Mononuclear cell (primary cell): ENCODE data around the gene KLHL26. TPM values are rescaled to one million over a fixed set of nuclear protein-coding genes. Genes with fewer than 3 reads are reported as not detected.
"Not testable (repeated sequence)": the region's sequence is repeated elsewhere in the genome, so short reads cannot be mapped to it uniquely, and the experiment has no call there.

ENCODE experiments used
- H3K27me3 ChIP-seq: 2 replicates; pipeline ENCODE4 v1.6.0; 2011; ENCODE audit warnings: low read length, control low read depth; ENCODE audit not compliant: insufficient read depth
- H3K4me1 ChIP-seq: 2 replicates; pipeline ENCODE4 v1.5.1; 2011; ENCODE audit warnings: mild to moderate bottlenecking, low read length, control low read depth; ENCODE audit not compliant: insufficient read depth
- H3K4me3 ChIP-seq: 2 replicates; pipeline ENCODE4 v1.5.1; 2011; ENCODE audit warnings: mild to moderate bottlenecking, low read length, moderate library complexity
- H3K9me3 ChIP-seq: 2 replicates; pipeline ENCODE4 v1.5.1; 2011; ENCODE audit warnings: low read depth, mild to moderate bottlenecking, control low read depth, low read length
- total RNA-seq: library from RNA; depleted of rRNA; stranded (reverse); fragments of >200 nt; gene quantifications from one replicate; pipeline ENCODE4 v1.2.3, GENCODE V29; 2012

KLHL26 gene, protein sequence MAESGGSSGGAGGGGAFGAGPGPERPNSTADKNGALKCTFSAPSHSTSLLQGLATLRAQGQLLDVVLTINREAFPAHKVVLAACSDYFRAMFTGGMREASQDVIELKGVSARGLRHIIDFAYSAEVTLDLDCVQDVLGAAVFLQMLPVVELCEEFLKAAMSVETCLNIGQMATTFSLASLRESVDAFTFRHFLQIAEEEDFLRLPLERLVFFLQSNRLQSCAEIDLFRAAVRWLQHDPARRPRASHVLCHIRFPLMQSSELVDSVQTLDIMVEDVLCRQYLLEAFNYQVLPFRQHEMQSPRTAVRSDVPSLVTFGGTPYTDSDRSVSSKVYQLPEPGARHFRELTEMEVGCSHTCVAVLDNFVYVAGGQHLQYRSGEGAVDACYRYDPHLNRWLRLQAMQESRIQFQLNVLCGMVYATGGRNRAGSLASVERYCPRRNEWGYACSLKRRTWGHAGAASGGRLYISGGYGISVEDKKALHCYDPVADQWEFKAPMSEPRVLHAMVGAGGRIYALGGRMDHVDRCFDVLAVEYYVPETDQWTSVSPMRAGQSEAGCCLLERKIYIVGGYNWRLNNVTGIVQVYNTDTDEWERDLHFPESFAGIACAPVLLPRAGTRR
- 8.0 TPM for total RNA-seq

DNA sequence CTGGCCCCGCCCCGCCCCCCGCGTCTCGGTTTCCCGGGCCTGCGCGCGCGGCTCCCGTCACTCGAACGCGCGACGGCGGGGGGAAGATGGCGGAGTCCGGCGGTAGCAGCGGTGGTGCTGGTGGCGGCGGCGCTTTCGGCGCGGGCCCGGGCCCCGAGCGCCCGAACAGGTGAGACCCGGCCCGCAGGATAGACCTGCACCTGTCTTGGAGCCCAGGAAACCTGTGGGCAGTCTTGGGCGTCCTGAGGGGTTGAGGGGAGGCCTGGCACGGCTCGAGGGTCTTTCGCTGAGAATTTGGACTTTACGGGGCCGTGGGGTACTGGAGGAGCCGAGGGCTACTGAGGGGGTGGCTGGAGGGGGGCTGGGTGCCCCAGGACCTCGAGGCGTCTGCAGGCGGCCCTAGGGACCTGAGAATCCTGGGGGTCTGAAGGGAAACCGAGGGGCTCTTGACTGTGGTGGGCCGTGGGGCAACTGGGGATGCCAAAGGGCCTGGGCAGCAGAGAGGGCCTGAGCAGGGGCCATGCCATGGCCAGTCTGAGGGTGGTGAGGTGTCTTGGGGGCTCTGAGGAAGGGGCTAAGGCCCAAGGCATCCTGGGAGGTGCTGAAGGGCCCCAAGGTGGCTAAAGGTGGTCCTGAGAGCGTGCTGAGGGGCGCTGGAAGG, at the start of gene KLHL26:
KLHL26 (plus strand) TSS at position 60 of the 661 bp plus-strand sequence; CDS start at position 87, 27 bp downstream.
- no peaks in the 10 kb centered on the region for H3K9me3 ChIP-seq
- H3K27me3 ChIP-seq: no peaks in the 10 kb centered on the region
- peak within 1 kb of the TSS; percentile 59 for H3K4me3 ChIP-seq
- H3K4me1 ChIP-seq: peaks cover 18% of the 10 kb centered on the region

DNA sequence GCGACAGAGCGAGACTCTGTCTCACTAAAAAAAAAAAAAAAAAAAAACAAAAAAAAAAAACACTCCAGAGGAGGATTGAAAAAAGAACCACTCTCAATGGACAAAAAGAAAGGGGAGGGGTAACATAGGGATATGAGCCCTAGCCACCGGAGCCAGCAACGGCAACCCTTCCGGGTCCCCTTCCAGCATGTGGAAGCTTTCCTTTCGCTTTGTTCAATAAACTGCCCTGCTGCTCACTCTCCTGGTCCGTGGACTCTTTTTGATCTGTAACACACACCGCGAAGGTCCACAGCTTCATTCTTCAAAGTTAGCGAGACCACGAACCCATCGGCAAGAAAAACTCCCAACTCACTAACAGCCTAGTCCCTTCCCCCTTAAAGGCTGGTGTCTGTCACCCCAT, 49.3 kb upstream of the KLHL26 start:
- Histone ChIP-seq H3K27me3 (no peaks in the 10 kb centered on the region), H3K9me3 (no peaks in the 10 kb centered on the region), H3K4me1 (peaks cover 41% of the 10 kb centered on the region), H3K4me3 (no peak overlapping the region)

DNA sequence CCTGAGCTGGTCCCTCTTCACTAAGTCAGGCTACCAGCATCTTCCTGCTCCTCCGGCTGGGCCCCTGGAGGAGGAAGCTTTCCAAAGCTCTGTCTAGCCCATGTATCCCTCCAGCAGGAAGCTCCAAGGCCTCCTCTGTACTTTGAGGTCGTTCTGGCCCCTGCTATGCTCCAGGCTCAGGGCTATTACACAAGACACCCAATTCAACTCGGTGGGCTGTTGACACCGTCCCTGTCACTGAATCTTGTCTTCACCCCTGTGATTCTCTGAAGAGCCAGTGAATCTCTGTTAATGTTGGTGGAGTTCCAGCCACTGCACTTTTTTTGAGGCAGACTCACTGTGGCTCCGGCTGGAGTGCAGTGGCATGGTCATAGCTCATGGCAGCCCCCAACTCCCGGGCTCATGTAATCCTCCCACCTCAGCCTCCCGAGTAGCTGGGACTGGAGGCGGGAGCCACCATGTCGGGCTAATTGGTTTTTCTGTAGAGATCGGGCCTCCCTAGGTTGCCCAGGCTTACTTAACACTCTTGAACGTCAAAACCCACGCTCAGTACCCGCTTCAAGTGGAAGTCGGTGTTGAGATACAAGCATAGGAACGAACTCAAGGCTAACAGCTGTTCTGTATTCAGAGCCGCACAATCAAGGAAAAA, 48.7 kb upstream of the KLHL26 start:
- H3K4me3 ChIP-seq: peak overlapping the region; percentile 66

DNA sequence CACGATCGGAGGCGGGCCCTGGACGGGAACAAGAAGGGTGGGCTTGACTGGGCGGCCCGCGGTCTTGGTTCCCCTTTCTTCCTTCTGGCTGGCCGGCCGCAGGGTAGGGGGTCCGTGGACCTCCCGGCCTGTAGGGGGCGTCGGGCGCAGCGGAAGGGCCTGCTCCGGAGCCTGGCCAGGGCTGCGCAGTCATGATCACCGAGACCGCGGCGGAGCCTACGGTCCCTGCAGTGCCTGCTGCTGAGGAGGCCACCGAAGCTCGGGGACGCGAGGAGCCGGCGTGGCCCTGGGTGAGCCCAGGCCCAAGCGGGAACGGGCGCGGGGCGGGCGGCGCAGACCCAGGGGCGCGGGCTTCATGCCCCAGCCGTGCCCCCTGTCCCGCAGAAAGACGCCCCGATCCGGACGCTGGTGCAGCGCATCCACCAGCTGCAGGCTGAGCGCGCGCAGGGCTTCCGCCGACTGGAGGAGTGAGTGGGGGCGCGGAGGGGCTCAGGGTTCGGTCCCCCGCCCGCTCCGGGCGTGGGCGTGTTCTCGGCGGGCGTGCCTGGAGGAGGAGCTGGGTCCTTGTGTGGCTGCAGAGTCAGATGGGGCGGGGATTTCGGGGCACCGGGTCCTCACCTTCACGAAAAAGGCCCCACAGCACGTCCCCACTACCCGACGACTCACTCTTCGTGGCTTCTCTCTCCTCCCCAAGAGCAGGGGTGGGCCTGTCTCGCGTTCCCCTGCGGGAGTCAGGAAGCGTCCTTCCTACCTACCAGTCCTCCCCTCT, 48.0 kb upstream of the KLHL26 start, which contains the start of gene REX1BD:
REX1BD (plus strand) TSS at position 188 of the 769 bp plus-strand sequence; CDS start at position 192, 4 bp downstream.
- Histone ChIP-seq H3K9me3 (no peaks in the 10 kb centered on the region), H3K4me1 (peaks cover 41% of the 10 kb centered on the region), H3K27me3 (no peaks in the 10 kb centered on the region), H3K4me3 (peak within 1 kb of the TSS; percentile 66)

More for the DNA sequence above, 48.7 kb upstream of the KLHL26 start:
- Histone ChIP-seq H3K4me1 (peaks cover 41% of the 10 kb centered on the region), H3K9me3 (no peaks in the 10 kb centered on the region), H3K27me3 (no peaks in the 10 kb centered on the region)

DNA sequence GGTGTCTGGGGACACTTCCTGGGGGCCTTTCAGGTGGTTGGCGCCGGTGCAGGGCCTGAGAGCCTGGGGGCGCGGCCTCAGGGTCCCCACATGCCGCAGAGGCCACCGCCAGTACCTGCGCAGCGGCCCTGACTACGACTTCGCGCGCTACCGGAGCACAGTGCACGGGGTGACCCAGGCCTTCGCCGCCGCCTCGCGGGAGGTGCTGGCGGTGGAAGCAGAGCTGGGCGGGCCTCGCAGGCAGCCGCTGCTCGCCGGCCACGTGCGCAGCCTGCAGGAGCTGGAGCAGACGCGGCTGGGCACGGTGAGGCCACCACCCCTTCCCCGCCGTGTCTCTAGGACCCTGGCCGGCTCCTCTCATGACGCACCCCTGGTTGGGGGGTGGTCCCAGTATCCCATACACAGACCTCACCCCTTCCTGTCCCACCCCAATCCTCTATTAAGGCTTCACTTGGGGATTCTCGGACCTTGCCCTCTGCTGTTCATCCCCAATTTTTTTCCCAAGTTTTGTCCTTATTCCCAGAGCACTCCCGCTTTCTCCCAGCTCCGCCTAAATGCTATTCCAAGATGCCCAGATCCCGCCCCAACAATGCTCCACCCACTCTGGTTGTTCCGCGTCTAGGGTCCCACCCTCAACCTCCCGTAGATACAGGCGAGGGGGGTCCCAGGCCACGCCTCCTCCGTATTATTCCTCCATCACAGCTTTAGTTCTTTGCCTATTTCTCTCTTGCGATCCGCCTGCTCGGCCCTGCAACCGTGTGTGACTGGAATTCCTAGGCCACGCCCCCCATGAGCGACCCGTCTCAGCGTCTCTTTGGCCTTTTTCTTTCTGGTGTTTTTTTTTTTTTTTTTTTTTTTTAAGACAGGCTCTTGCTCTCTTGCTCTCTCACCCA, 47.2 kb upstream of the KLHL26 start:
- Histone ChIP-seq H3K4me1 (peaks cover 48% of the 10 kb centered on the region), H3K9me3 (no peaks in the 10 kb centered on the region), H3K27me3 (no peaks in the 10 kb centered on the region), H3K4me3 (peak overlapping the region; percentile 66)

DNA sequence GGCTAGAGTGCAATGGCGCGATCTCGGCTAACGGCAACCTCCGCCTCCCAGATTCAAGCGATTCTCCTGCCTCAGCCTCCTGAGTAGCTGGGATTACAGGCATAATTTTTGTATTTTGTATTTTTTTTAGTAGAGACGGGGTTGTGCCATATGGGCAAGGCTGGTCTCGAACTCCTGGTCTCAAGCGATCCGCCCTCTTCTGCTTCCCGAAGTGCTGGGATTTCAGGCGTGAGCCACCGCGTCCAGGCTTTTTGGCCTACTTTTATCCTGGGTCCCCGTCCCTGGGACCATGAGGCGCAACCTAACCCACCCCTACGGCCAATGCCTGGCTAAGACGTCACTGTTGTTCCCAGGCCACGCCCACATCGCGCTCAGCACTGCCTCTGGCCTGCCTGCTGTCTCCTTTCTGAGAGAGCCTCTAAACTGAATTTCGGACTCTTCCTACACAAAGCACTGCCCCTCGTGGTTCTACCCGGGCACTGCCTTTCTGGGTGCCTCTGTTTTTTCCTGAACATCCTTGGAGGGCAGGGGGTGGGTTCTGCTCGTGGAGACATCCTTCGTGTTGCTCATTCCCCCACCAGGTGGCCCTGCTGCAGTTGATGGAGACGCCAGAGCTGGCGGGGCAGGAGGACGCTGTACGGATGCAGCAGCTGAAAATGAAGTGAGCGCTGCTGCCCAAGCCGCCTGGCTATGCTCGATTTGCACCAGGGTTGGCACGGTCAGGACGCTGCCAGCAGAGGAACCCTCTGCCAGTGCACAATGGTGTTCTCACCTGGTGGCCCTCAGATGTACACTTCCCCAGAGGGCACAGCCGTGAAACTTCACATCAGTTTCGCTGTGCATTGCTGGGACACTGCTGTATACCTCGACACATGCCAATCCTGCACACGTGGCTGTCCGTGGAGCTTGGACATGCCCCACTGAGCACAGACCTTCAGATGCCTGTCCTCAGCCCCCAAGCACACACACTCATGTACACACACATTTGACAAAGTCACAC, 46.3 kb upstream of the KLHL26 start:
- Histone ChIP-seq H3K4me3 (no peak overlapping the region), H3K27me3 (peaks cover 4% of the 10 kb centered on the region), H3K4me1 (peaks cover 52% of the 10 kb centered on the region), H3K9me3 (no peaks in the 10 kb centered on the region)

DNA sequence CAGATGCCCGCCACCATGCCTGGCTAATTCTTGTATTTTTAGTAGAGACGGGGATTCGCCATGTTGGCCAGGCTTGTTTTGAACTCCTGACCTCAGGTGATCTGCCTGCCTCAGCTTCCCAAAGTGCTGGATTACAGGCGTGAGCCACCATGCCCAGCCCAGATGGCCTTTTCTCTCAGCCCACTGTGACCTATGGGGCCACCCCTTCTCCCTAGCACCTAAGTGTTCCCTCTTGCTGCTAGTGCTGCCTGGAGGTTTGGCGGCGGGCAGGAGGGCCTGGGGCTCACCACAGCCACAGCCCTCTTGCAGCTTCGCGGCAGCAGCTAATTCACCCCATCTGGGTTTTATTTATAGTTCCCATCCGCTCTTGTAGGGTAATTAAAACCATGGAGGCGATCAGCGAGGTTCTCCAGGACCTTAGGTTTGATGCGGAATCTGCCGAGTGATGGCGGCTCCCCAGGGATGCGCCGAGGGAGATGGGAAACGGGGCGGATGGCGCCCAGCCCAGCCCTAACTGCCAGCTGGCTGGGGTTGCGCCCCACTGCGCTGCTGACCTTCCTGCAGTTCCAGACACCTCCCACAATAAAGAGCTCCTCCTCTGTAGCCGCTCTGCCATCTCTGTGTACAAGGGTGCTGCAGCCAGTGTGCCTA, 45.0 kb upstream of the KLHL26 start:
- H3K27me3 ChIP-seq: peaks cover 6% of the 10 kb centered on the region
- no peak overlapping the region for H3K4me3 ChIP-seq
- no peaks in the 10 kb centered on the region for H3K9me3 ChIP-seq
- peaks cover 44% of the 10 kb centered on the region for H3K4me1 ChIP-seq

DNA sequence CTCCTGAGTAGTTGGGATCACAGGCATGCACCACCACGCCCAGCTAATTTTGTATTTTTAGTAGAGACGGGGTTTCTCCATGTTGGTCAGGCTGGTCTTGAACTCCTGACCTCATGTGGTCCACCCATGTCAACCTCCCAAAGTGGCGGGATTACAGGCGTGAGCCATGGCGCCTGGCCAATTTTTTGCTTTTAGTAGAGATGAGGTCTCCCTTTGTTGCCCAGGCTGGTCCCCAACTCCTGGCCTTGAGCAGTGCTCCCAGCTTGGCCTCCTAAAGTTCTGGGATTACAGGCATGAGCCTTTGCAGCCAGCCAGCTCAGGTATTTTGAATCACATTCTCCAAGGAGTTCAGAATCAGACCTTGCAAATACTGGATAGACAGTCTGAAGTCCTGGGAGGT, 44.1 kb upstream of the KLHL26 start:
- H3K9me3 ChIP-seq, H3K4me3 ChIP-seq, H3K27me3 ChIP-seq: not testable (repeated sequence)
- H3K4me1 ChIP-seq: peaks cover 45% of the 10 kb centered on the region

DNA sequence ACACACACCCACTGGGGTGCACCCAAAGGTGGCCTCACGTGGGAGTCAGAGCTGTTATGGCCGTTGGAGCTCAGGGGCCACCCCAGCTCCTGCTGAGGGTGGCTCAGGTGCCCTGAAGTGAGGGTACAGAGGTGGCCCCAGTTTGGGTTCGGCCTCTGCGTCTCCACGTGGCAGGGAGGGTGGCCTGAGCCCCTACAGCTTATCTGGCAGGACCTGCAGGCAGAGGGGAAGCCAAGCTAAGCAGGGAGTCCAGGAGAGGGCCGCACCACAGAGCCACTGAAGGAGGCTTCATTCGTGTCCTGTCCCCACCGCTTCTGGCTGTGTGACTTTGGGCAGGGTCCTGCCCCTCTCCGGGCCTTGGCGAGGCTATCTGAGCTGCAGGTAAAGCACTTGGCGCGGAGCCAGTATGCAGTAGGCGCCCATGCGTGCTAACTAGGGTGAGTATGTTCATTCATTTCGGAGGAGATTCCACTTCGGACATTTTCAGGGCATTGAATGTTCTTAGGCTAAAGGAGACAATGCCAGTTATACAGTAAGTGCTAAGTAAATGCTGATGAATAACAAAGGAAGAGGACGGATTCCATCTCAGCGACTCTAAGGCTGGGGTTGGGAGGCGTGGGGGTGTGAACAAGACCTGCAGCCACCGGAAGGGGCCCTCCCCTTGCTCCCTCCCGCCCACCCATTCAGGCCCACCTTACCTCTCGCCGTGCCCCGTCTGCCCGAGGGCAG, 43.3 kb upstream of the KLHL26 start:
- H3K9me3 ChIP-seq: no peaks in the 10 kb centered on the region
- H3K4me3 ChIP-seq: no peak overlapping the region
- peaks cover 6% of the 10 kb centered on the region for H3K27me3 ChIP-seq
- peaks cover 37% of the 10 kb centered on the region for H3K4me1 ChIP-seq

DNA sequence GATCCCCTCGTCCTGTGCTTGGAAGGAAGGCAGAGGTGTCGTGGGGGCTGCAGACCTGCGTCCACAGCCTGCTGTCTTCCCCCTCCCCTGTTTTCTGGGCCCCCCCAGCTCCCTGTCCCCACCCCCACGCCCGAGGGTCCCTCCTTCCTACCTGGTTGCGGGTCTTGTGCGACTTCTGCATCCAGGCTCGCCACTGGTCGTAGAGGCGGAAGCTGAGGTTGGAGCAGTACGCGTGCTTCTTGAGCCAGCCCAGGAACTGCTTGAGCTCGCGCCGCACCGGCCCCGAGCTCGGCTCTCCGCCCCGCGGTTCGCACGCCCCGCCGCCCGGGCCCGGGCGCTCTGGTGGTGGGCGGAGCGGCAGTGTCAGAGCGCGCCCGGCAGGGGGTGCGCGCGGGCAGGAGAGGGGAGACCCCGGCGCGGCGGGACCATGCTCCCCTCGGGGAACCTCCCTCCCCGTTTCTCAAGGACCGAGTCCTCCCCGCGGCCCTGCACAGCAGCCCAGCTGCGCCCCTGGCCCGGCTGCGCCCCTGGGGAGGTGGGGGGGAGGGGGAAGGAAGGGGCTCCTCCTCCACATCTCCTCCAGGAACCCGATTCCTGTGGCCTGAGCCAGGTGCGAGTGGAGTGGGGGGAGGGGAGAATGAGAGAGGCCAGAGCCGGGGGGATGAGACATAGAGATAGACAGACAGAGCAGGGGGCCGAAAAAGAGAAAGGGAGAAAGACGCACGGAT, 42.6 kb upstream of the KLHL26 start:
- H3K4me3 ChIP-seq: peak overlapping the region; percentile 6
- H3K9me3 ChIP-seq: no peaks in the 10 kb centered on the region
- H3K27me3 ChIP-seq: peaks cover 6% of the 10 kb centered on the region
- H3K4me1 ChIP-seq: peaks cover 36% of the 10 kb centered on the region

DNA sequence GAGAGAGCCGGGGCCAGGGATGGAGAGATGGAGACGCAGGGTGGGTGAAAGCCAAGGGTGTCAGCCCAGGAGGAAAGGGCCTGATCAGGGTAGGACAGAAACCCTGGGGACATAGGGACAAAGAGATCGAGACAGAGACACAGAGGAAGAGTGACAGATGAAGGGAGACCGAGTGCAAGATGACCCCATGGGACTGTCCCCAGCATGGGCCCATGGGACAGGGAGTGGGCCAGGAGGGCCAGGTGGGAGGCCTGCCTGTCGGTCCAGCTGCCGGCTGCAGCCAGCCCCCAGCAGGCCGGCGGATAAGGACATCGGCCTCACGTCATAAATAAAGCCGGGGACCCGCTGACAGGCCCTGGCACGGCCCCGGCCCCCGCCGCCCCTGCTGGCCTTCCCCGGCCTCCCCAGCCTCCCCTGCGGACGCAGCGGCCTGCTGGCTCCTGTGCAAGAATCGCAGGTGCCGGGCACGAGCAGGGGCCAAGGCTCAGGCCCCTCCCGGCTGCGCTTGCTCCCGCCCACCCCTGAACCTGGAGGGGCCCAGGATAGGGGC, 41.9 kb upstream of the KLHL26 start:
- Histone ChIP-seq H3K4me1 (peaks cover 29% of the 10 kb centered on the region), H3K9me3 (no peaks in the 10 kb centered on the region), H3K27me3 (peaks cover 6% of the 10 kb centered on the region), H3K4me3 (peak overlapping the region; percentile 6)
